SK-N-SH (cell line): Measurements from ENCODE around the gene RALY. TPM values are rescaled to one million over a fixed set of nuclear protein-coding genes. Genes with fewer than 3 reads are reported as not detected.

Source experiments
- CTCF ChIA-PET: fragments of 300-600, 350-600 bp; formaldehyde crosslinking; extraction: SDS; loops from one replicate; lab custom pipeline; 2021; lab: Yijun Ruan, JAX
- POLR2A ChIA-PET: fragments of 350-600 bp; sonication (Branson Sonifier 250); formaldehyde crosslinking; extraction: SDS; loops from one replicate; lab custom pipeline; 2020; ENCODE audit warnings: antibody characterized with exemption, inconsistent platforms; lab: Yijun Ruan, JAX
- DNase-seq: peaks from one replicate; pipeline ENCODE4 v3.0.0; 2012
- H2AFZ ChIP-seq: fragments of 200-600 bp; sonication (generic); 2 replicates; pipeline ENCODE4 v1.8.1; 2016; ENCODE audit warnings: antibody characterized with exemption, mild to moderate bottlenecking, low read depth
- H3F3A ChIP-seq: fragments of 200-600 bp; sonication (generic); replicated peaks from 2 replicates; pipeline ENCODE3; 2016; ENCODE audit warnings: antibody characterized with exemption, mild to moderate bottlenecking; ENCODE audit not compliant: insufficient read depth
- H3K27ac ChIP-seq, 2 experiments: fragments of 200-500 bp in 1 of 2; fragments of 200-600 bp in 1 of 2; sonication (Bioruptor generic) in 1 of 2; sonication (generic), shearing (Covaris generic) in 1 of 2; 2 replicates each; pipeline versions ENCODE4 v1.5.1 to v1.6.1; 2014 to 2016; ENCODE audit warnings: low read depth in 2 of 2, inconsistent platforms in 1 of 2, low read length in 1 of 2, mild to moderate bottlenecking in 1 of 2, mixed read lengths in 1 of 2
- H3K27me3 ChIP-seq: fragments of 200-600 bp; sonication (generic), shearing (Covaris generic); 2 replicates; pipeline ENCODE4 v1.6.1; 2016; ENCODE audit warnings: mixed run types; ENCODE audit not compliant: insufficient read depth
- H3K36me3 ChIP-seq, 2 experiments: fragments of 200-500 bp in 1 of 2; fragments of 200-600 bp in 1 of 2; sonication (Bioruptor generic) in 1 of 2; sonication (generic) in 1 of 2; replicated peaks in 1 of 2; 2 replicates each; pipeline versions ENCODE3 to v1.5.1; 2014 to 2016; ENCODE audit warnings: low read length in 1 of 2, mild to moderate bottlenecking in 1 of 2; ENCODE audit not compliant: insufficient read depth in 2 of 2, control insufficient read depth in 1 of 2
- H3K4me1 ChIP-seq, 2 experiments: fragments of 200-500 bp in 1 of 2; fragments of 200-600 bp in 1 of 2; sonication (Bioruptor generic) in 1 of 2; sonication (generic), shearing (Covaris generic) in 1 of 2; 2 replicates each; pipeline versions ENCODE4 v1.5.1 to v1.6.1; 2014 to 2016; ENCODE audit warnings: low read depth in 1 of 2, low read length in 1 of 2, mixed run types in 1 of 2; ENCODE audit not compliant: insufficient read depth in 2 of 2, control insufficient read depth in 1 of 2
- H3K4me2 ChIP-seq: fragments of 200-600 bp; sonication (generic), shearing (Covaris generic); 2 replicates; pipeline ENCODE4 v1.6.1; 2017; ENCODE audit warnings: mixed run types
- H3K4me3 ChIP-seq, 2 experiments: fragments of 200-500 bp in 1 of 2; fragments of 200-600 bp in 1 of 2; sonication (Bioruptor generic) in 1 of 2; sonication (generic), shearing (Covaris generic) in 1 of 2; 2 replicates each; pipeline versions ENCODE4 v1.5.1 to v1.8.1; 2014 to 2016; ENCODE audit warnings: low read depth in 2 of 2, inconsistent platforms in 1 of 2, low read length in 1 of 2, mild to moderate bottlenecking in 1 of 2, mixed read lengths in 1 of 2, moderate library complexity in 1 of 2
- H3K79me2 ChIP-seq: fragments of 200-600 bp; sonication (generic); 2 replicates; pipeline ENCODE4 v1.8.1; 2017; ENCODE audit warnings: mild to moderate bottlenecking; ENCODE audit not compliant: insufficient read depth
- H3K9ac ChIP-seq: fragments of 200-600 bp; sonication (generic); 2 replicates; pipeline ENCODE4 v1.6.1; 2017; ENCODE audit warnings: mixed run types
- H3K9me2 ChIP-seq: fragments of 200-600 bp; sonication (generic); 2 replicates; pipeline ENCODE4 v1.6.1; 2017; ENCODE audit warnings: mixed run types
- H3K9me3 ChIP-seq: fragments of 200-600 bp; sonication (generic); 2 replicates; pipeline ENCODE4 v1.6.1; 2017; ENCODE audit warnings: mixed run types, mild to moderate bottlenecking, moderate library complexity
- H4K20me1 ChIP-seq: fragments of 200-600 bp; sonication (generic); 2 replicates; pipeline ENCODE4 v1.6.1; 2017; ENCODE audit warnings: mild to moderate bottlenecking, mixed run types; ENCODE audit not compliant: insufficient read depth
- GATA2 ChIP-seq: sonication (generic); formaldehyde crosslinking; IDR thresholded peaks from 2 replicates; pipeline ENCODE4 v1.5.0; 2020; ENCODE audit warnings: mild to moderate bottlenecking, missing genetic modification reagents
- MEF2A ChIP-seq: IDR thresholded peaks from 2 replicates; pipeline ENCODE4 v1.4.0; 2012; ENCODE audit warnings: low read depth, borderline replicate concordance
- NFIC ChIP-seq: IDR thresholded peaks from 2 replicates; pipeline ENCODE4 v1.4.0; 2012; ENCODE audit warnings: borderline replicate concordance
- NRF1 ChIP-seq: IDR thresholded peaks from 2 replicates; pipeline ENCODE4 v1.6.1; 2012; ENCODE audit warnings: low read depth, mild to moderate bottlenecking, low read length
- POLR2AphosphoS5 ChIP-seq: IDR thresholded peaks from 2 replicates; pipeline ENCODE4 v1.6.1; 2012; ENCODE audit warnings: low read depth, low read length
- SIN3A ChIP-seq: IDR thresholded peaks from 2 replicates; pipeline ENCODE4 v1.6.1; 2012; ENCODE audit warnings: low read depth, mild to moderate bottlenecking, low read length, moderate library complexity, borderline replicate concordance
- SMC3 ChIP-seq: IDR thresholded peaks from 2 replicates; pipeline ENCODE4 v1.6.1; 2012; ENCODE audit warnings: low read depth, low read length, improper control_type of control experiment
- TAF1 ChIP-seq: IDR thresholded peaks from 2 replicates; pipeline ENCODE4 v1.6.1; 2012; ENCODE audit warnings: low read depth, mild to moderate bottlenecking, low read length, moderate library complexity, borderline replicate concordance
- TEAD4 ChIP-seq: IDR thresholded peaks from 2 replicates; pipeline ENCODE4 v1.4.0; 2012; ENCODE audit warnings: mild to moderate bottlenecking, borderline replicate concordance; ENCODE audit not compliant: insufficient read depth
- whole genome bisulfite sequencing: methylation state at CpG from one replicate; pipeline ENCODE4 v1.1.6; 2017; ENCODE audit warnings: low lambda C conversion rate; 5-methylcytosine and 5-hydroxymethylcytosine counted together
- polyA plus RNA-seq, 3 experiments: library from polyadenylated mRNA; depleted of rRNA; stranded (reverse); fragments of >200 nt; gene quantifications; 2 replicates each; pipeline ENCODE4 v1.2.3, GENCODE V29; 2012
- TF ChIP-seq, protein P1 (sequence below): IDR thresholded peaks from 2 replicates; pipeline ENCODE4 v1.4.0; 2012; ENCODE audit warnings: low read depth
- TF ChIP-seq, protein P2 (sequence below): IDR thresholded peaks from 2 replicates; pipeline ENCODE4 v1.4.0; 2012; ENCODE audit warnings: low read depth, borderline replicate concordance
- TF ChIP-seq, protein P3 (sequence below): fragments of 200-600 bp; sonication (generic); IDR thresholded peaks from 2 replicates; pipeline ENCODE4 v1.6.1; 2017; ENCODE audit warnings: antibody characterized with exemption, mild to moderate bottlenecking, moderate library complexity
- TF ChIP-seq, protein P4 (sequence below): IDR thresholded peaks from 2 replicates; pipeline ENCODE4; 2012
- TF ChIP-seq, protein P5 (sequence below): fragments of 150-350 bp; IDR thresholded peaks from 2 replicates; pipeline ENCODE4 v1.6.1; 2016; ENCODE audit warnings: mild to moderate bottlenecking, low read depth, low read length

The RALY gene
- polyA plus RNA-seq, 1 of the 3 experiments (the other 2 are of a cell fraction), result 130 TPM

DNA sequence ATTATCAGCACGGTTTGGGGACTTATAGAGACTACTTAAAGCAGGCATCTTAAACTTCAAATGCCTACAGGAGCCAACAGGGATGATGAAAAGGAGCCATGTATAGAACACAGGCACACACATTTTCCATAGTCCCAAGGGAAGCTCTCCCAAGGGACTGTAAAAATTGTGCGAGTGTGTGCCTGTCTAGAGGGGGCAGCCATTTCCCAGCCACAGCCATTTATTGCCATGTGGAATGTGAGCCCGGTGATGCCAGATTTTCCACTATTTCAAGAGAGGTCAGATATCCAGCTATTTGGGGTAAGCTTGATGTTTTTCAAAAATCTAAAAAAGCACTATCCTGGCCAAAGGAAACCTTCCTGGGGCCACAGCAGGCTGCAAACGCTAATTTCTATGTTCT is 24.1 kb upstream of the RALY start:
- Histone ChIP-seq H3K4me1 (no peaks in the 10 kb centered on the region), H3K4me3 (no peak overlapping the region), H3K79me2 (no peaks in the 10 kb centered on the region), H3K9me3 (no peaks in the 10 kb centered on the region), H3F3A (no peaks in the 10 kb centered on the region), H3K4me2 (no peak overlapping the region), H4K20me1 (no peaks in the 10 kb centered on the region), H3K27me3 (no peaks in the 10 kb centered on the region), H3K27ac (no peak overlapping the region), H3K9ac (no peak overlapping the region), H2AFZ (no peak overlapping the region), H3K36me3 (no peaks in the 10 kb centered on the region), H3K9me2 (no peaks in the 10 kb centered on the region)
- DNase-seq, result no peak
- ChIA-PET CTCF (interaction anchor here (1.4 kb wide), 1 partner anchor 13 kb away, joined by 4 read pairs; no protein-coding TSS in a partner anchor), POLR2A (interaction anchor here (0.8 kb wide), 1 partner anchor 24 kb away, joined by 3 read pairs; the partner anchor contains the start of gene RALY)
- TF ChIP-seq SIN3A (no peak), SMC3 (no peak), TEAD4 (no peak), GATA2 (CRISPR knock-in tag) (no peak), TAF1 (no peak), MEF2A (no peak), NFIC (no peak), NRF1 (no peak), POLR2AphosphoS5 (no peak)
- TF ChIP-seq, protein P1, sequence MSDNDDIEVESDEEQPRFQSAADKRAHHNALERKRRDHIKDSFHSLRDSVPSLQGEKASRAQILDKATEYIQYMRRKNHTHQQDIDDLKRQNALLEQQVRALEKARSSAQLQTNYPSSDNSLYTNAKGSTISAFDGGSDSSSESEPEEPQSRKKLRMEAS, result no peak
- TF ChIP-seq, protein P2, sequence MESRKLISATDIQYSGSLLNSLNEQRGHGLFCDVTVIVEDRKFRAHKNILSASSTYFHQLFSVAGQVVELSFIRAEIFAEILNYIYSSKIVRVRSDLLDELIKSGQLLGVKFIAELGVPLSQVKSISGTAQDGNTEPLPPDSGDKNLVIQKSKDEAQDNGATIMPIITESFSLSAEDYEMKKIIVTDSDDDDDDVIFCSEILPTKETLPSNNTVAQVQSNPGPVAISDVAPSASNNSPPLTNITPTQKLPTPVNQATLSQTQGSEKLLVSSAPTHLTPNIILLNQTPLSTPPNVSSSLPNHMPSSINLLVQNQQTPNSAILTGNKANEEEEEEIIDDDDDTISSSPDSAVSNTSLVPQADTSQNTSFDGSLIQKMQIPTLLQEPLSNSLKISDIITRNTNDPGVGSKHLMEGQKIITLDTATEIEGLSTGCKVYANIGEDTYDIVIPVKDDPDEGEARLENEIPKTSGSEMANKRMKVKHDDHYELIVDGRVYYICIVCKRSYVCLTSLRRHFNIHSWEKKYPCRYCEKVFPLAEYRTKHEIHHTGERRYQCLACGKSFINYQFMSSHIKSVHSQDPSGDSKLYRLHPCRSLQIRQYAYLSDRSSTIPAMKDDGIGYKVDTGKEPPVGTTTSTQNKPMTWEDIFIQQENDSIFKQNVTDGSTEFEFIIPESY, result no peak
- TF ChIP-seq, protein P3, sequence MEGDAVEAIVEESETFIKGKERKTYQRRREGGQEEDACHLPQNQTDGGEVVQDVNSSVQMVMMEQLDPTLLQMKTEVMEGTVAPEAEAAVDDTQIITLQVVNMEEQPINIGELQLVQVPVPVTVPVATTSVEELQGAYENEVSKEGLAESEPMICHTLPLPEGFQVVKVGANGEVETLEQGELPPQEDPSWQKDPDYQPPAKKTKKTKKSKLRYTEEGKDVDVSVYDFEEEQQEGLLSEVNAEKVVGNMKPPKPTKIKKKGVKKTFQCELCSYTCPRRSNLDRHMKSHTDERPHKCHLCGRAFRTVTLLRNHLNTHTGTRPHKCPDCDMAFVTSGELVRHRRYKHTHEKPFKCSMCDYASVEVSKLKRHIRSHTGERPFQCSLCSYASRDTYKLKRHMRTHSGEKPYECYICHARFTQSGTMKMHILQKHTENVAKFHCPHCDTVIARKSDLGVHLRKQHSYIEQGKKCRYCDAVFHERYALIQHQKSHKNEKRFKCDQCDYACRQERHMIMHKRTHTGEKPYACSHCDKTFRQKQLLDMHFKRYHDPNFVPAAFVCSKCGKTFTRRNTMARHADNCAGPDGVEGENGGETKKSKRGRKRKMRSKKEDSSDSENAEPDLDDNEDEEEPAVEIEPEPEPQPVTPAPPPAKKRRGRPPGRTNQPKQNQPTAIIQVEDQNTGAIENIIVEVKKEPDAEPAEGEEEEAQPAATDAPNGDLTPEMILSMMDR, result no peak
- TF ChIP-seq, protein P4, sequence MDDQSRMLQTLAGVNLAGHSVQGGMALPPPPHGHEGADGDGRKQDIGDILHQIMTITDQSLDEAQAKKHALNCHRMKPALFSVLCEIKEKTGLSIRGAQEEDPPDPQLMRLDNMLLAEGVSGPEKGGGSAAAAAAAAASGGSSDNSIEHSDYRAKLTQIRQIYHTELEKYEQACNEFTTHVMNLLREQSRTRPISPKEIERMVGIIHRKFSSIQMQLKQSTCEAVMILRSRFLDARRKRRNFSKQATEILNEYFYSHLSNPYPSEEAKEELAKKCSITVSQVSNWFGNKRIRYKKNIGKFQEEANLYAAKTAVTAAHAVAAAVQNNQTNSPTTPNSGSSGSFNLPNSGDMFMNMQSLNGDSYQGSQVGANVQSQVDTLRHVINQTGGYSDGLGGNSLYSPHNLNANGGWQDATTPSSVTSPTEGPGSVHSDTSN, result no peak
- TF ChIP-seq, protein P5, sequence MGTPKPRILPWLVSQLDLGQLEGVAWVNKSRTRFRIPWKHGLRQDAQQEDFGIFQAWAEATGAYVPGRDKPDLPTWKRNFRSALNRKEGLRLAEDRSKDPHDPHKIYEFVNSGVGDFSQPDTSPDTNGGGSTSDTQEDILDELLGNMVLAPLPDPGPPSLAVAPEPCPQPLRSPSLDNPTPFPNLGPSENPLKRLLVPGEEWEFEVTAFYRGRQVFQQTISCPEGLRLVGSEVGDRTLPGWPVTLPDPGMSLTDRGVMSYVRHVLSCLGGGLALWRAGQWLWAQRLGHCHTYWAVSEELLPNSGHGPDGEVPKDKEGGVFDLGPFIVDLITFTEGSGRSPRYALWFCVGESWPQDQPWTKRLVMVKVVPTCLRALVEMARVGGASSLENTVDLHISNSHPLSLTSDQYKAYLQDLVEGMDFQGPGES, result no peak
- 57% methylated on average over 4 of the region's 4 CpGs for whole genome bisulfite sequencing
